Ovary (tissue), 9 donors: ENCODE results near the gene KLHL9. TPM values are rescaled to one million over a fixed set of nuclear protein-coding genes. Genes with fewer than 3 reads are reported as not detected.
"Not testable (repeated sequence)": the region's sequence is repeated elsewhere in the genome, so short reads cannot be mapped to it uniquely, and the experiment has no call there.

Experiments used
- DNase-seq, 5 donors: peaks; one replicate each; pipeline ENCODE4 v3.0.0-alpha.2; 2019 to 2020
- H3K27ac ChIP-seq, 2 donors: fragments of 200-600 bp; one replicate each; pipeline versions ENCODE4 v1.5.1 to v1.8.0; 2019 to 2022
- H3K27me3 ChIP-seq: fragments of 200-600 bp; one replicate; pipeline ENCODE4 v1.8.0; 2022
- H3K36me3 ChIP-seq: fragments of 200-600 bp; sonication (generic); one replicate; pipeline ENCODE4 v1.5.1; 2019
- H3K4me1 ChIP-seq: one replicate; pipeline ENCODE4 v1.8.1; 2013; ENCODE audit warnings: mild to moderate bottlenecking, moderate library complexity; ENCODE audit not compliant: insufficient read depth
- H3K4me3 ChIP-seq: fragments of 200-600 bp; sonication (generic); one replicate; pipeline ENCODE4 v1.5.1; 2017
- H3K9me3 ChIP-seq, 2 donors: fragments of 200-600 bp in 1 of 2; sonication (generic) in 1 of 2; one replicate each; pipeline versions ENCODE4 v1.5.1 to v1.8.1; 2013 to 2019; ENCODE audit warnings: mild to moderate bottlenecking in 1 of 2, moderate library complexity in 1 of 2
- CTCF ChIP-seq, 3 donors: fragments of 450-650 bp in 2 of 3; fragments of 200-600 bp in 1 of 3; IDR thresholded peaks; one replicate each; pipeline versions ENCODE4 v1.5.1 to v1.8.0; 2016 to 2022; ENCODE audit warnings: antibody characterized with exemption in 3 of 3, mild to moderate bottlenecking in 1 of 3
- EP300 ChIP-seq: sonication (generic); formaldehyde crosslinking; IDR thresholded peaks from one replicate; pipeline ENCODE4 v1.6.1; 2017; ENCODE audit warnings: antibody characterized with exemption
- POLR2A ChIP-seq: fragments of 450-650 bp; IDR thresholded peaks from one replicate; pipeline ENCODE4 v1.6.1; 2017; ENCODE audit warnings: antibody characterized with exemption, mild to moderate bottlenecking, moderate library complexity
- WGBS, 3 donors: extraction: QIAGEN DNeasy Blood & Tissue Kit in 1 of 3; methylation state at CpG; one replicate each; pipeline versions ENCODE4 v1.1.5 to v1.1.7; 2013 to 2017; 5-methylcytosine and 5-hydroxymethylcytosine counted together
- intact Hi-C, 4 donors: fragments of 100-400 bp; cut with DNase I; formaldehyde crosslinking; loops; one replicate each; pipeline versions ENCODE4 v1.11.0 to v1.15.1; 2022 to 2023
- polyA plus RNA-seq, 2 donors: library from polyadenylated mRNA; stranded (reverse); fragments of 200-250 nt in 1 of 2; fragments of 350-450 nt in 1 of 2; fragmentation: Illumina TruSeq in 1 of 2; extraction: RNeasy Lipid Tissue Mini Kit (QIAGEN cat#74804) in 1 of 2; gene quantifications; one replicate each; pipeline ENCODE4 v1.2.3, GENCODE V29; 2013 to 2014
- total RNA-seq, 7 donors: library from RNA; depleted of rRNA in 2 of 7; stranded (reverse); fragments of >200 nt in 2 of 7; fragmentation: NEBNext Ultra II Directional in 3 of 7; extraction: Animal tissue kit (Norgen Biotek cat#: 25700) in 3 of 7; gene quantifications; one replicate each; pipeline versions ENCODE4 v1.1.0 to v1.2.4, GENCODE V29; 2016 to 2023
- donor health status: DM: no; HTN: no; CAD: no; lungs with moderate emphysema.
- donor health status: DM: no; HTN: no; CAD: no.
- donor health status: Bipolar disorder and iron deficiency.
- donor health status: DM: yes; HTN: yes; CAD: no.
- donor health status: DM: no; HTN: no; CAD: no.
- donor health status: DM: yes; HTN: yes; CAD: no.

The KLHL9 gene
- total and polyA plus RNA-seq, 9 donors: 14.3 to 35.9 (median 28.5) TPM

- no peak within 1 kb of the TSS for H3K27ac ChIP-seq
Measured at GRCh38 chr9:21367957-21368356, 32.8 kb upstream of the KLHL9 start, which contains the start of gene IFNA13. Gene IFNA13, minus strand, starts transcription at chr9:21368057. Its CDS starts 47 bp downstream, at chr9:21368010.

GRCh38 chr9:21367169-21367568 lies 32.0 kb upstream of the KLHL9 start:
- H3K27me3 ChIP-seq, H3K4me3 ChIP-seq, H3K27ac ChIP-seq, DNase-seq, H3K9me3 ChIP-seq, H3K36me3 ChIP-seq, intact Hi-C loops, H3K4me1 ChIP-seq: not testable (repeated sequence)
- WGBS, 3 donors: 99 to 100% (median 100%) methylated on average over 1 to 2 of the region's 2 CpGs

More at GRCh38 chr9:21367957-21368356, 32.8 kb upstream of the KLHL9 start, which contains the start of gene IFNA13:
- intact Hi-C loops: no loop called here
- H3K9me3 ChIP-seq: no peaks in the 10 kb centered on the region
- H3K4me3 ChIP-seq: no peak within 1 kb of the TSS
- H3K4me1 ChIP-seq: no peaks in the 10 kb centered on the region
- WGBS, 3 donors: 86 to 94% (median 88%) methylated on average over 3 of the region's 3 CpGs
- DNase-seq: no peak
- H3K27me3 ChIP-seq: peaks cover 2% of the 10 kb centered on the region
- no peaks in the 10 kb centered on the region for H3K36me3 ChIP-seq
- TF ChIP-seq POLR2A (no peak), CTCF (IDR thresholded peaks at IDR 0.05) (no peak), EP300 (no peak)

- whole genome bisulfite sequencing, 3 donors: 89 to 94% (median 94%) methylated on average over 8 of the region's 8 CpGs
- DNase-seq: no peak
- no peaks in the 10 kb centered on the region for H3K27me3 ChIP-seq
- H3K27ac ChIP-seq: no peak overlapping the region
- no peaks in the 10 kb centered on the region for H3K4me1 ChIP-seq
- no peaks in the 10 kb centered on the region for H3K36me3 ChIP-seq
- intact Hi-C loops: no loop called here
- no peak overlapping the region for H3K4me3 ChIP-seq
- TF ChIP-seq POLR2A (no peak), CTCF (IDR thresholded peaks at IDR 0.05) (no peak)
- H3K9me3 ChIP-seq: no peaks in the 10 kb centered on the region
Measured at GRCh38 chr9:21362287-21362686, 27.1 kb upstream of the KLHL9 start.

- Histone ChIP-seq H3K36me3 (no peaks in the 10 kb centered on the region), H3K9me3 (no peaks in the 10 kb centered on the region), H3K27me3 (no peaks in the 10 kb centered on the region), H3K4me3 (no peak overlapping the region), H3K4me1 (no peaks in the 10 kb centered on the region), H3K27ac (no peak overlapping the region)
- no peak for DNase-seq
- TF ChIP-seq EP300 (no peak), CTCF (IDR thresholded peaks at IDR 0.05) (no peak), POLR2A (no peak)
- WGBS, 3 donors: 40 to 58% (median 51%) methylated on average over 7 of the region's 7 CpGs
- intact Hi-C loops: no loop called here
Measured at GRCh38 chr9:21357479-21358460, 22.6 kb upstream of the KLHL9 start.

- H3K36me3 ChIP-seq: no peaks in the 10 kb centered on the region
- no peaks in the 10 kb centered on the region for H3K9me3 ChIP-seq
- TF ChIP-seq POLR2A (no peak), EP300 (no peak), CTCF (IDR thresholded peaks at IDR 0.05) (no peak)
- WGBS, 3 donors: 87 to 95% (median 94%) methylated on average over 1 of the region's 1 CpG
- intact Hi-C loops: no loop called here
- DNase-seq: no peak
- no peaks in the 10 kb centered on the region for H3K27me3 ChIP-seq
- no peak within 1 kb of the TSS for H3K4me3 ChIP-seq
- no peaks in the 10 kb centered on the region for H3K4me1 ChIP-seq
- no peak within 1 kb of the TSS for H3K27ac ChIP-seq
Measured at GRCh38 chr9:21350787-21351186, 15.6 kb upstream of the KLHL9 start, which contains the start of gene IFNA6. Gene IFNA6, minus strand, starts transcription at chr9:21350887. Its CDS starts 0 bp downstream, at chr9:21350887.
